SK-N-DZ (cell line): ENCODE results near the gene OSBPL2.

Source experiments
- DNase-seq: peaks from one replicate; pipeline ENCODE4 v3.0.0-alpha.2; 2015; ENCODE audit warnings: low spot score

Gene OSBPL2

DNA sequence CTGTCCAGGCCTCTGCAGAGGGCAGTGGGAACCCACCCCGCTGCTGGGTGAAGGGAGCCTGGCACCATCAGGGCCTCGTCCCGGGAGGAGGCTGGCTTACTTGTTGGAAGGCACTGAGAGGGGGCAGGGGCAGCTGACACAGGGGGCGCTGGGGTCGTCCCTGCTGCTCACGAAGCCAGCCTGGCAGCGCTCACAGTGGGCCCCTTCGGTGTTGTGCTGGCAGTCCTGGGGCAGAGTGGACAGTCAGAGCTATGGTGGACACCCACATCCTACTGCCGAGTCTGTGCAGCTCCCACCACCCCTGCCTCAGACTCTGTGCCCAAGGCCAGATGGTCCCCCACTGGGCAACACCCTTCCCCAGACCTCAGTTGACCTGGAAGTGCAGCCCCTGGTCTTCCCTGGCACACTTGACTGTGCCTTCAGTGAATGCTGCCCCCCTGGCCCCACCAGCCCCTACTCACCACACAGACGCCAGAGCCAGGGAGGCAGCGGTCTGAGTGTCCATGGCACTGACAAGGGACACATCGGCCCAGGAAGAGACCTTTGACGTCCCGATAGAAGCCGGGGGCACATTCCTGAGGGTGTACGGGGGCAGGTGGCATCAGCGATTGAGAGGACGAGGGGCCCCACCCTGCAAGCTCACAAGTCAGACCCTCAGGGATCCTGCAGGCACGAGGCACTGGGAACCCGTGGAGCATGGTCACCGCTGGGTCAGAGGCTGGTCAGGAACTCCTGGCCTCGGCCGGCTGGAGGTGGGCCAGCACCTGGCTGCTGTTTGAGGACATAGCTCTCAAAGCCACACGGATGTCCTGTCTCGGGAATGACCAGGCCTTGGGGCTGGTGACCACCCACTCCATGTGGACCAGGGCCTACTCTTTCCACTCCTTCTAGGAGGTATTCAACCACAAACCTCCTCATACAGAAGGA lies 85.9 kb downstream of the OSBPL2 start:
- no peak for DNase-seq

DNA sequence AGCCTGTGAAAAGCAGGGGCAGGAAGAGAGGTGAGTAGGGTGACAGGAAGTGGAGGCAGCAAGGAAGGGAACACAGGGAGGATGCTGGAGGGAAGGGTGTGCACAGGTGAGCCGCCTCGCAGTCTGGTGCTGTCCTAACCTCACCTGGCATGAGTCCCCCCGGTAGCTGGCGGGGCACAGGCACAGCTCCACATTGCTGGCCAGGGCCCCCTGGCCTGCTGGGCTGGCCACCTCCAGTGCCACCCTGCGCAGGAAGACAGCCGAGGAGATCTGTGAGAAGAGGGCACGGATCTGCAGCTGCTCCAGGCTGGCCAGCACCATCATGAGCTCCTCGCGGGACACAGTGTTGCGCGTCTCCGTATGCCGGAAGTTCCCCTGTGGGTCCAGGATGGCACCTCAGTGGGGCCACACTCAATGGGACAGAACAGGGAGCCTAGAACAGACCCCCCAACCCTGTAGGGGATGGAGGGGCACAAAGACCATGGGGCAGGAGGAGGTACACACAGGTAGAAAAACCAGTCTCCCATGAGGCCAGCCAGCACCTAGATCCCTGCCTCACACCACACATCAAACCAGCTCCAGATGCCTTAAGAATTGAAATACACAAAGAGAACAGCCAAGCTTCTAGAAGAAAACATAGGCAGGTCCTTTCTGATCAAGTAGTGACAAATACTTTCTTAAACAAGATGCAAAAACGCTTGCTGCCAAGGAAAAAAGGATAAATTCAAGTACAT lies 87.0 kb downstream of the OSBPL2 start:
- DNase-seq, result no peak

DNA sequence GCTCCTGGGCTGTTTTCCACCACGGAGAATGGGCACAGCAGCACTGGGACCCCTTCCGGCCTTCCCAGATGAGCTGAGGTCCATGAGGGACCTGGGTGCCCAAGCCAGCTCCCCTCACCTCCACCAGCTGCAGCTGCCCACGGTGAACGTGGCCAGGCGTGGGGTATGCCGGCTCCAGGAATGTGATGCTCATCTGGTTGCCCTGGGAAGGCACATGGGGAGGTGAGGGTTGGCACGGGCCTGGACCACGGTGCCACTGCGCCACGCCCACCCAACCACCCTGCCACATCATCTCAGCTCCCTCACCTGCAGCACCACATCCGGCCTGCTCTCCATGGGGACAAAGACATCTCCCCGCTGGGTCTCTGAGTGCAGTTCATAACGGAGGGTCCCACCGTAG lies 88.2 kb downstream of the OSBPL2 start:
- no peak for DNase-seq

DNA sequence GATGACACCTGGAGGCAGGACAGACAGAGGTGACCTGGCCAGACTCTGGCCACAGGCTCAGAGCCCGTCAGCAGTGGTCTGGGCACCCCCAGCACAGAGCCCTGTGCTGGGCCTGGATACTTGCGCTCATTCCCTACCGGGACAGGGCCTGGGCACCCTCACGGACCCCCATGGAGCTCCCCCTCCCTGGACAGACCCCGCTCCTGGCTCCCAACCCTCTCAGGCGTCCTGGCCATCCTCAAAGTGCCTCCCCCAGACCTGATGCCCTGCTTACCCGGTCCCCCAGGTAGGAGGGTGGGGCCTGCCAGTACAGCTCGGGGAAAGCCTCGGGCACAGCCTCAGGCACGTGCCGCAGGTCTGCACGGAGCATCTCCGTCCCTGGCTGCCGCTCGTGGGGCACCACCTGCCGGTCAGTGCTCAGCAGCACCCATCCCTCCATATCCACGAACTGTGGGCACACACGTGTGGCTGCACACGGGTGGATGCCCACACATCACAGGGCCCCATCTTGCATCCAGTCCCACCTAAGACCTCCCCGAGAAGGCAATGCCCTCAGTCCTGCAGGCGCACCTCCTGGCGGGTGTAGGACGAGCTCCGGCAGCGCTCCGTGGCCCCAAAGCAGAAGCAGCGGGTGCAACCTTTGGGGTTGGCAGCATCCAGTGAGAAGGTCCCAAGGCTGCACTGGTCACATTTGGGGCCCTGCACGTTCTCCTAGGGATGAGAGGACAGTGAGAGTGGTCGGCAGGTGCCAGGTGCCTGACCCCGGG lies 88.8 kb downstream of the OSBPL2 start:
- DNase-seq, result no peak

DNA sequence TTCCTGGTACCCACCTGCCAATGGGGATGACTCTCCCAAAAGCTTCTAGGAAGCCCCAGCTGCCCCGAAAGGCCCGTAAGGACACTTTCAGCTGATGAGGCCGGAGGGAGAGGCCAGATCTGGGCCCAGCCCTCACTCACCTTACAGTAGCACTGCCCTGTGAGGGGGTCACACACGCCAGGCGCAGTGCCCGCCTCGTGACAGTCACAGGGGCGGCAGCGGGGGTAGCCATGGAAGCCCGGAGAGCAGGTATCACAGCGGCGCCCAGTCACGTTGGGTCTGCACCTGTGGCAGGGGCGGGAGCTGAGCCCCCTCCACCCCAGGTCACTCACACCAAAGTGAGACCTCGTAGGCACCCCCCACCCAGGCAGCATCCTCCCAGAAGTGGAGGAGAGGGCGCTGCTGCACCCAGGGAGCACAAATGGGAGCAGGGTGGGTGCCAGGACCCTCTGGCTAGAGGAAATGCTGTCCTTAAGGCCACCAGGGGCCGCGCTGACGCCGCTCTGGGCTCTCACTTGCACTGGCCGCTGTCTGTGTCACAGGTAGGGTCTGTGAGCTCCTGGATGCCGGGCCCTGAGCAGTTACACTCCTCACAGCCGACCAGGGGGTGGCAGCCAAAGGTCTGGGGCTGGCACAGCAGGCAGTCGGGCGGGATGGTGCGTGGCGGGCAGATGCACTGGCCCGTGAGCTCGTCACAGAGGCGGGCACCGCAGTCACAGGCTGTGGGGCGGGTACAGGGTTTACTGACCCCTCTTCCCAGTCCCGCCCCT lies 89.6 kb downstream of the OSBPL2 start:
- DNase-seq, result no peak

DNA sequence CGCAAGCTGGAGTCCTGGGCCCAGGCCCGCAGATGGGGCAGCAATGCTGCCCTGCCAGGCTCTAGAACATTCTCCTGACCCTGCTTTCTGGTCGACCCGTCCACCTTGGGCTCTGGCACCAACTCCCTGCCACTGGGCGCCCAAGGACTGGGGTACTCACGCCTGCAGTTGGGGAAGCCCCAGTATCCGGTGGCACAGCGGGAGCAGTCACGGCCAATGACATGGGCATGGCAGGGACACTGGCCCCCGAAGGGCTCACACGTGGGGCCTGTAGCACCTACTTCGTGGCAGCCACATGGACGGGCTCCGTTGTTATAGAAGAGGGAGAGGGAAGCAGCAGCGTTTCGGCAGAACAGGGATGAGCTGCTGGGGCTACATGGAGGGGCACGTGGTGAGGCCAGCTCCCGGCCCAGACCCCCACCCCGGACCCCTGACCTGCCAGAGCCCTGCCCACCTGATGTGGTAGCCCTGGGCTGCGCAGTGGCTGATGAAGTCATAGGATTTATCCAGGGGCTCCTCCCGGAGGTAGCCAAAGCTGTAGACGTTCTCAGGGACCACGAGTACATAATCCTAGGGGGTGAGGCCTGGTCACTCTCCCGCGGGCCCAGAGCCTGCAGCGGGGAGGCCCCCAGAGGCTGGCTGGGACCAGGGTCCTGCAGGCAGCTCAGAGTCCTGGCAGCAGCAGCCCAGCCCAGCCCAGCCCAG lies 90.5 kb downstream of the OSBPL2 start:
- no peak for DNase-seq

DNA sequence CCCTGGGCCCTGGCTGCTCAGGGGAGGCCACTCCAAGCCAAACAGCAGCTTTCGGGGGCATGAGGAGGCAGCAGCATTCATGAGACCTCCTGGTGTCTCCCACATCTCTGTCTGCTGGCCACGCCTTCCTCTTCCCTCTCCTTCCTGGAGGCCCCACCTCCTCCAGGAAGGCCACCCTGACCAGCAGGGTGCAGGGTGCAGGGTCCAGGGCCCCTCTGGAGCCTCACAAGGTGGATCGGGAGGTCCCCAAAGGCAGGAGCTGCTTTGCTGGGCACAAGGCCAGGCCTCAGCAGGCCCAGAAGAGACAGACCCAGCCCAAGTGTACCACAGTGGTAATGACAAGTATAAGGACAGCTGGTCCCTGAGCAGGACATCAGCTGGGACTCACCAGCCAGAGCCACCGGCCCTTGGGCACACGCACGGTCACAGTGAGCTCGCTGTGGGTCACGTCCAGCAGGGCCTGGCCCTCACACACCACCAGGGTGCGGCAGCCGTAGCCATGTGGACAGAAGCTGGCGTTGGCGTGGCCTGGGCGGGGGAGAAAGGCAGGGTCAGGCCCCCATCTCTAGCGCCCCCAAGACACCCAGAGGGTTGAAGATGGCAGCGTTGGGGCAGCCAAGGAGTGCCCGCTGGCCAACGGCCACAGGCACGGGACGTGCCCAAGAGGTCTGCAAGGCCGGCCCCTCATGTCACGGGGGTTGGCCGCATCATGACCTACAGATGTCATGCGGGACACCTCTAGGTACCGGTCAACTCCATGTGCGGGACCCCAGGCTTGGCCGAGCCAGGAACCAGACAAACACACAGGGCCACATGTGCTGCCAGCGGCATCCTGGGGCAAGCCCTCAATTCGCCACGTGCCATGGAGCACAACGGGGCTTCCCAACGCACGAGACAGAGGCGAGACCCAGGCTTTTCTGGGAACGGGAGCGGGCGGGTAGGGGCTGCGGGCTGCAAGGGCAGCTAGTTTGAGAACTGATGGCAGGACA lies 91.4 kb downstream of the OSBPL2 start:
- no peak for DNase-seq

DNA sequence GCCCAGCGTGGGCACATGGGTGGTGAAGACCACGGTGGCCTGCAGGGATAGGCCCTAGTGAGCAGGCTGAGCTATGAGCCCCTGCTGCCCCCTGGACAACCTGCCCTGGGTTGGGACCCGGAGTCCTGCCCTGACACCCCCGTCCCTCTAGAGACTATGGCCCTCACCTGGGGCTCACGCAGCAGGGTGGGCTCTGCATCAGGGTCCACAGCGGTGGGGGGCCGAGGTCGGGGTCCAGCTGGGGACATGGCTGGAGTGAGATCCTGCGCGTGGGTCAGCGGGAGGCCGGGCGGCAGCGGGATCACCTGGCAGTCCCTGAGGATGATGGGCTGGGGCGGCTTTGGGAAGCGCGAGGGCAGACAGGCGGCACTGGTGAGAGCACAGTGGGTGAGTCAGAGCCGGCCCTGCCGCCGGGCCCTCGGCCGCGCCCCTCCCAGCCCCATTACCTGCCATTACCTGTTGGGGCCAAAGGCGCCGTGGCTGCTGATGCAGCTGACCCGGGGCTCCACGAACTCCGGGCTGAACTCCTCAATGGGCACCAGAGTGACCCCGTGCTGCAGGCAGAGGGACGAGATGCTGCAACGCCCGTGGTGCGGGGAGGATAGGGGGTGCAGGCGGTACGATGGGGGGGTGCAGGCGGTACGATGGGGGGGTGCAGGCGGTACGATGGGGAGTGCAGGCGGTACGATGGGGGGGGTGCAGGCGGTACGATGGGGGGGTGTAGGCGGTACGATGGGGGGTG lies 92.4 kb downstream of the OSBPL2 start:
- DNase-seq, result no peak

DNA sequence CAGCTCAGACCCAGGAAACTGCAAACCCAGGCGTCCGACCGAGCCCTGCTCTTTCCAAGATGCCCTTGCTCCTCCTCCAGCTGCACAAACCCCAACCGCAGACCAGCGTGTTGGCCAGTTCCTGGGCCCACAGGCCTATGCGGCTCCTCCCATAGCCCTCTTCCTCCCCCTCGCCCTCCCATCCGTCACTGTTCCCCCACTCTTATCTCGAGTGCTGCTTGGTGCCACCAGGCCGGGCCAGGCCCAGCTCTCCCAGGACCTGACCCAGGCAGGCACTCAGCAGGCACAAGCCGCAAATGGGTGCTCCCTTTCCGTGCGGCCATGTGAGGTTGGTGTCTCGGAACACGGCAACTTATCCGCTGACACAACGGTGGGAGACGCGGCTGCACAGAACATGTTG lies 93.0 kb downstream of the OSBPL2 start:
- DNase-seq, result no peak

DNA sequence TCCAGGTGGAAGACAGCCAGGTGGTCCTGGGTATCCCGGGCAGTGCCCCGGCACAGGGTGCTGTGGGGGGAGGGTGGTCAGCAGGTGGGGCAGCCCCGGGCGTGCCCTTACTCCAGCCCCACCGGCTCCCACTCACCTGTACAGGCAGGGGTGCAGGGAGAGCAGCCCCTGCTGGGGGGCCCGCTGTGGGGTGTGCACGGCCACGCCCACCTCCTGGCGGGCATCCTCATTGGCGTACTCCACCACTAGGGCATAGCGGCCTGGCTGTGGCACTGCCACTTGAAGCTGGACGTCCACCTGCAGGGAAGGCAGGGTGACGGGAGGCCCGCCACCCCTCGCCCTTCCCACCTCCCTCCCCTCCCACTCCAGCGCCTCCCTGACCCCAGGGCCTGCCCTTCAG lies 94.1 kb downstream of the OSBPL2 start:
- DNase-seq, result no peak

DNA sequence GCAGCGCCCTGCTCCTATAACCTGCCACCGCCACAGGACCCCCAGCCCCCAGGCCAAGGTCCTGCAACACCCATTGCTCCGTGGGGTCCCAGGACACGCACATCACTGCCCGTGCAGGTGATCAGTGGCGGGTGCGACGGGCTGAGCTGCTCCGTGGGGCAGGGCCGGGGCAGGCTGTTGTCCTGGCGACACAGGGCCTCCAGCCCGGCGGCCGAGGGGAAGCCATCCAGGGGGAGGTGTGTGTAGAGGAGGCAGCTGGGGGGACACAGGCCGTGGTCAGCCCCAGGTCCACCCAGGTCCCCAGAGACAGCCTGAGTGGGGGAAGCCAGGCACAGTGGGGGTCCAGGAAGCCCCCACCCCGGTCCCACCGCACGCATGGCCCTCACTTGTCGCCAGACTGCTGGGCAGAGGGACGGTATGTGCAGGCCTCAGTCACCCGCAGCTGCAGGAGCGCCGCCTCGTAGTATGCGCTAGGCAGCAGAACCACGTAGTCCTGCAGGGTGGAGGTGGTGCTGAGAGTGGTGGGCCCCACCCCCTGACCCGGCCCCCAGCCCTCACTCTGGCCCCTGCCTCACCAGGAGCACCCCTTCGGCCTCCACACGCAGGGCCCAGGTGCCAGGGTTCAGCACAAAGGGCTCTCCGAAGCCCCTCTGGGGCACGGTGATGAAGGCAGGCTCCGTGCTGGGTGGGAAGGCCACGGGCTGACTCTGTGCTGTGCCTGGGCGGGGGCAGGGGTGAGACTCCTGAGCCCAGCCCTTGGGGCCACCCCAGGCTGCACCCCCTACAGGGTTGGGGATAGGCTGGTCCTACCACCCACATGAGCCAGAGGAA lies 94.9 kb downstream of the OSBPL2 start:
- no peak for DNase-seq

DNA sequence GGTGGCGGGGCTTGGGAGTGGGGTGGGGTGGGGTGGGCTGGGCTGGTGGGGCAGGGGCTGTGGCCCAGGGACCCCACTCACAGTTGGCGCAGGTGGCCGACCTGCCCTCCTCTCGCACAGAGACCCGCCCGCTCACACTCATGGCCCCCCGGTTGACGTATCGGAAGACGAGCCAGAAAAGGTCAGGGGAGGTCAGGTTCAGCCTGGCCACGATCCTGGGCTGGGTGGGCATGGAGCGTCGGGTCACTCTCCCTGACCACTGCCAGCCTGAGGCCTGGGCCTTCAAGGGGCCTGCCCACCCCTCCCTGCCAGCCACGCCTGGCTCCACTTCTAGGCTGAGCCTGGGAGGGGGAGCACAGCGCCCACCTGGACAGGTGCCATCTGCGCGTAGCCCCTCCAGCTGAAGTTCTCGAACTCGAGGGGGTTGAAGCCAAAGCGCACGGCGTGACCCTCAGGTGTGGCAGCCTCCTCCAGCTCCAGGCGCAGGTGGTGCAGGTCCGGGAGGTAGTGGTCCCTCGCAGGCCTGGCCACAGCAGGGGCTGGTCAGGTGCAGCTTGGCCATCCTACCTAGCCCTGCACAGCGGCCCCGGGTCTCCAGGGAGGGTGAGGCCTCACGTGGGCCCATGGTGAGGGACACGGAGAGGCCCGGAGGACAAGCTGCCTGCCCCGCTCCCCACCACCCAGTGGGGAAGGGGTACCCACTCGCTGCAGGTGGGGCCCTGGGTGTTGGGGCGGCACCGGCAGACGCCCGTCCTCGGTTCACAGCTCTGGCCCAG lies 95.7 kb downstream of the OSBPL2 start:
- DNase-seq, result no peak

DNA sequence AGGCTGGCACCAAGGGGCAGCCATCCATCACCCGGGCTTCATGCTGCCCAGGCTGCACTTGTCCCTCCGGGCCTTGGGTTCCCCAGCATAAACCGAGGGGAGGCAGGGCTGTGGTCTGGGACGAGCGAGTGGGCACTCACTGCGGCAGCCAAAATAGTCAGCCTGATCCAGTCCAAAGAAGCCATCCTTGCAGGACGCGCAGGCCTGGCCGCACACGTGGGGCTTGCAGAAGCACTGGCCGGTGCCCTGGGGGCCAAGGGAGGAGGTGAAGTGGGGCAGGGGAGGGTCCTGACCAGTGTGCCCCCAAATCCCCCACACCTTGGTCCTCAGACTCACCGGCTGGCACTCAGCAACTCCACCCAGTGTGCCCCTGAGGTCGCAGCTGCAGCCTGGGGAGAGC lies 96.6 kb downstream of the OSBPL2 start:
- no peak for DNase-seq

DNA sequence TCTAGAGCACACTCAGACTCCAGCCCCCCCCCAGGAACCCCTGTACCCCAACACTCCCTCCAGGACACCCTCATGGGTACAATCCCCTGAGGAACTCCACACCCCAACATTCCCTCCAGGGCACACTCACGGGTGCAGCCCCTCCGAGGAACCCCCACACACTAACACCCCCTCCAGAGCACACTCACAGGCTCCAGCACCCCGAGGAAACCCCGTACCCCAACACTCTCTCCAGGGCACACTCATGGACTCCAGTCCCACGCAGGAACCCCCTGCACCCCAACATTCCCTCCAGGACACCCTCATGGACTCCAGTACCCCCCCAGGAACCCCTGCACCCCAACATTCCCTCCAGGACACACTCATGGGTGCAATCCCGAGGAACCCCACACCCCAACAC lies 97.2 kb downstream of the OSBPL2 start:
- no peak for DNase-seq

DNA sequence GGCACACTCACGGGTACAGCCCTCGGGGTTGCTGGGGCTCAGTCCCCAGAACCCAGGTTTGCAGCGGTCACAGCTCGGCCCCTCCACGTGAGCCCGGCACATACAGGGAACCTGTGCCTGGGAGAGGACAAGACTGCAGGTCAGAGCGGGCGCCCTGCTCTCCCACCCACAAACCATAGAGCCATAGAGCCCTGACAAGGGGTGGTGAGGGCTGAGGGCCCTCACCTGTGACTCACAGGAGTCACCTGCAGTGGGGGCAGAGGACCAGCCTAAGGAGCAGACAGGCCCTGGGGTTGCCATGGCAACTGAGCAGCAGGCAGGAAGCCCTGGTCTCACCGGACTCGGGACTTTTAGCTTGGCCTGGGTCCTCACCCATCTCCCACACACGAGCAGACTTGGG lies 98.0 kb downstream of the OSBPL2 start:
- no peak for DNase-seq

DNA sequence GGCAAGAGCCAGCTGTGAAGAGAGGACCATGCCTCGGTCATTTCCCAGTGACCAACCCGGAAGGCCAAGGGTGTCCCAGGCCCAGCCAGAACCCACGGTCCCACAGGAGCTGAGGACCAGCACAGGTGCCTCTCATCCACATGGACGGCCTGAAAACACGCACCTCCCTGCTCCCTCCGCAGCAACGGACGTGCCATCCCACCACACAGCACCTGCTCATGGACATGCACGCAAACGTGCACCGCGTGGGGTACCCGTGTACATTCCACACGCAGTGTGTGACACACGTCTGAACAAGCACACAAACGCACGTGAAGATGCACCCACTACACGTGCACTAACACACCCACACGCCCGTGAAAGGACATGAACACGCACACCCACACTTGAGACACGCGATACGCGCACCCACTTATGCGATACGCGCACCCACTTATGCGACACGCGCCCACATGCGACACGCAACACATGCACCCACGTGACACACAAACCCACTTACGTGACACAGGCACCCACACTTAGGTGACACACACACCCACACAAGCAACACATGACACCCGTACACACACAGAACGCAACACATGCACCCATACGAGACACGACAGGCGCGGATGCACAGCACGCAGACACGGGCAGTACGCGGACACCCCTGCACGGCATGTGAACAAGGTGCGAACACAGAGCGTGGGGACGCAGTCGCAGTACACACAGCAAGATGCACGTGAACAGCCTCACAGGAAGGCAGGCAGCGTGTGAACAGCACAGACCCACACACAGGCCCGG lies 98.6 kb downstream of the OSBPL2 start:
- no peak for DNase-seq
